HG02642 (cell line): ENCODE results near the gene GASK1B.
A peak's percentile ranks its signal among the peaks of the same experiment; 100 is the strongest.

Experiments used
- ATAC-seq: cut with Tn5 transposase; IDR thresholded peaks from one replicate; pipeline ENCODE4 v1.9.1; 2021; ENCODE audit warnings: mild to moderate bottlenecking; ENCODE audit not compliant: unreplicated experiment, poor library complexity

Gene GASK1B

GRCh38 chr4:158172261-158173258 lies at the start of gene GASK1B:
Gene GASK1B (minus strand): TSS chr4:158173025. CDS start chr4:158171375, 1,650 bp downstream.
- no peak for ATAC-seq

GRCh38 chr4:158219623-158220022 lies 46.8 kb upstream of the GASK1B start:
- ATAC-seq: no peak

GRCh38 chr4:158217763-158218162 lies 44.9 kb upstream of the GASK1B start:
- ATAC-seq: no peak

- no peak for ATAC-seq
These were observed 42.0 kb upstream of the GASK1B start for GRCh38 chr4:158214856-158215255.

GRCh38 chr4:158213466-158213865 lies 40.6 kb upstream of the GASK1B start:
- ATAC-seq: no peak

GRCh38 chr4:158211222-158211621 lies 38.4 kb upstream of the GASK1B start:
- ATAC-seq: no peak

GRCh38 chr4:158209825-158210807 lies 37.3 kb upstream of the GASK1B start, which contains the start of gene TMEM144:
Gene TMEM144 (plus strand): TSS chr4:158210486. CDS start chr4:158212668, 2,182 bp downstream.
- peak; percentile 98 for ATAC-seq

- ATAC-seq: peak; percentile 41
These were observed 36.3 kb upstream of the GASK1B start for GRCh38 chr4:158208963-158209640.

GRCh38 chr4:158203929-158204328 lies 31.1 kb upstream of the GASK1B start:
- ATAC-seq: no peak

GRCh38 chr4:158203436-158203835 lies 30.6 kb upstream of the GASK1B start:
- no peak for ATAC-seq

GRCh38 chr4:158202481-158202880 lies 29.7 kb upstream of the GASK1B start:
- ATAC-seq: no peak

GRCh38 chr4:158201876-158202275 lies 29.1 kb upstream of the GASK1B start:
- no peak for ATAC-seq

- no peak for ATAC-seq
These were observed 28.5 kb upstream of the GASK1B start for GRCh38 chr4:158201322-158201721.

GRCh38 chr4:158200214-158200613 lies 27.4 kb upstream of the GASK1B start:
- no peak for ATAC-seq

- no peak for ATAC-seq
These were observed 24.5 kb upstream of the GASK1B start for GRCh38 chr4:158197194-158197776.

- no peak for ATAC-seq
These were observed 22.5 kb upstream of the GASK1B start for GRCh38 chr4:158195297-158195696.

GRCh38 chr4:158193171-158193749 lies 20.4 kb upstream of the GASK1B start:
- no peak for ATAC-seq

GRCh38 chr4:158192439-158193158 lies 19.8 kb upstream of the GASK1B start:
- ATAC-seq: no peak

- no peak for ATAC-seq
These were observed 17.9 kb upstream of the GASK1B start for GRCh38 chr4:158190718-158191117.
